Gastrocnemius medialis (tissue), 4 donors: ENCODE results near the gene NLRP5.

Experiments used
- POLR2A ChIP-seq, 2 donors: fragments of 450-650 bp; IDR thresholded peaks; one replicate each; pipeline ENCODE4 v1.6.1; 2017; ENCODE audit warnings: antibody characterized with exemption in 2 of 2, mild to moderate bottlenecking in 2 of 2, moderate library complexity in 2 of 2
- TF ChIP-seq, protein P1 (sequence below), 5 experiments: fragments of 450-650 bp in 3 of 5; fragments of 200-600 bp in 2 of 5; sonication (generic) in 2 of 5; IDR thresholded peaks in 4 of 5; conservative IDR thresholded peaks in 1 of 5; 1 replicate in 4 of 5; 2 replicates in 1 of 5; pipeline ENCODE4 v1.5.1; 2016 to 2019; ENCODE audit warnings: antibody characterized with exemption in 5 of 5, mild to moderate bottlenecking in 3 of 5, moderate library complexity in 3 of 5

DNA sequence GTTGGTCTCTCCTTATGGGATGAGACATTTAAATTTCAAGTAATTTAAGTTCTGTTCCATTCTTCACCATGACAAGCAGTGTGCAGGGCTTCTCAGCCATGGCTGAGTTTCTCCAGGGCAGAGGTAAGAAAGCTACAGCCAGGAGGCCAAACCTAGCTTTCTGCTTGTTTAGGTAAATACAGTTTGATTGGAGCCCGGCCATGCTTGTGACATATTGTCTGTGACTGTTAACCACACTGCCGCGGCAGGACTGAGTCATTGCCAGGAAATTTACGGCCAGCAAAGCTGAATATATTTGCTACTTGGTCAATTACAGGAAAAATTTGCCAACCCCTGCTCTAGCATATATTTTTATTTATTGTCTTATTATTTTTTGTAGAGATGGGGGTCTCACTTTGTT lies 28.2 kb upstream of the NLRP5 start:
- TF ChIP-seq, protein P1, sequence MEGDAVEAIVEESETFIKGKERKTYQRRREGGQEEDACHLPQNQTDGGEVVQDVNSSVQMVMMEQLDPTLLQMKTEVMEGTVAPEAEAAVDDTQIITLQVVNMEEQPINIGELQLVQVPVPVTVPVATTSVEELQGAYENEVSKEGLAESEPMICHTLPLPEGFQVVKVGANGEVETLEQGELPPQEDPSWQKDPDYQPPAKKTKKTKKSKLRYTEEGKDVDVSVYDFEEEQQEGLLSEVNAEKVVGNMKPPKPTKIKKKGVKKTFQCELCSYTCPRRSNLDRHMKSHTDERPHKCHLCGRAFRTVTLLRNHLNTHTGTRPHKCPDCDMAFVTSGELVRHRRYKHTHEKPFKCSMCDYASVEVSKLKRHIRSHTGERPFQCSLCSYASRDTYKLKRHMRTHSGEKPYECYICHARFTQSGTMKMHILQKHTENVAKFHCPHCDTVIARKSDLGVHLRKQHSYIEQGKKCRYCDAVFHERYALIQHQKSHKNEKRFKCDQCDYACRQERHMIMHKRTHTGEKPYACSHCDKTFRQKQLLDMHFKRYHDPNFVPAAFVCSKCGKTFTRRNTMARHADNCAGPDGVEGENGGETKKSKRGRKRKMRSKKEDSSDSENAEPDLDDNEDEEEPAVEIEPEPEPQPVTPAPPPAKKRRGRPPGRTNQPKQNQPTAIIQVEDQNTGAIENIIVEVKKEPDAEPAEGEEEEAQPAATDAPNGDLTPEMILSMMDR (IDR thresholded peaks at IDR 0.05 in 4 of 5, conservative IDR thresholded peaks at IDR 0.05 in 1 of 5): no peak
- no peak for TF ChIP-seq POLR2A (IDR thresholded peaks at IDR 0.05)
